Panc1 (cell line): ENCODE data around the gene SLC8B1.

ENCODE experiments used
- CTCF ChIP-seq: fragments of 450-650 bp; IDR thresholded peaks from 2 replicates; pipeline ENCODE4 v1.5.1; 2017; ENCODE audit warnings: mild to moderate bottlenecking
- SIN3A ChIP-seq: IDR thresholded peaks from 2 replicates; pipeline ENCODE4 v1.6.1; 2012; ENCODE audit warnings: low read depth, mild to moderate bottlenecking, low read length, moderate library complexity, borderline replicate concordance; ENCODE audit not compliant: insufficient read depth

GRCh38 chr12:113318900-113319628 is 15.8 kb downstream of the SLC8B1 start:
- no peak for TF ChIP-seq CTCF
- no peak for TF ChIP-seq SIN3A
